Stimulated activated naive CD8-positive, alpha-beta T cell treated with anti-CD3 and anti-CD28 coated beads, Interleukin-15, amount 100 ng/mL, for 72 hours (primary cell): ENCODE results near the gene CDKAL1.
"Not testable (repeated sequence)": the region's sequence is repeated elsewhere in the genome, so short reads cannot be mapped to it uniquely, and the experiment has no call there.

Experiments used
- ATAC-seq: fragments of 150-1000 bp; cut with Tn5 transposase; 2 replicates; pipeline ENCODE4 v1.10.0; 2021; ENCODE audit warnings: mild to moderate bottlenecking, moderate library complexity
- DNase-seq, 2 donors: peaks; one replicate each; pipeline ENCODE4 v3.0.0; 2021 to 2022
- H3K27ac Mint-ChIP-seq, 2 donors: one replicate each; pipeline ENCODE4 v1.8.0; 2022; ENCODE audit warnings: mild to moderate bottlenecking in 2 of 2, mixed read lengths in 2 of 2, moderate library complexity in 2 of 2
- H3K27me3 Mint-ChIP-seq: one replicate; pipeline ENCODE4 v1.8.0; 2022; ENCODE audit warnings: mixed read lengths
- H3K4me1 Mint-ChIP-seq: one replicate; pipeline ENCODE4 v1.8.0; 2022; ENCODE audit warnings: mild to moderate bottlenecking, mixed read lengths
- H3K4me3 Mint-ChIP-seq, 2 donors: one replicate each; pipeline ENCODE4 v1.8.0; 2022; ENCODE audit warnings: mild to moderate bottlenecking in 2 of 2, mixed read lengths in 2 of 2, moderate library complexity in 1 of 2
- H3K9me3 Mint-ChIP-seq, 2 donors: one replicate each; pipeline ENCODE4 v1.8.0; 2022; ENCODE audit warnings: mixed read lengths in 2 of 2

Gene CDKAL1

GRCh38 chr6:21254460-21254859, 720.2 kb downstream of the CDKAL1 start:
- DNase-seq, H3K4me3 Mint-ChIP-seq, ATAC-seq, H3K4me1 Mint-ChIP-seq, H3K27ac Mint-ChIP-seq: not testable (repeated sequence)
- Mint-ChIP-seq H3K9me3 (peaks cover 10 to 17% of the 10 kb centered on the region in 2 donors), H3K27me3 (peaks cover 17% of the 10 kb centered on the region)

- H3K4me1 Mint-ChIP-seq = no peaks in the 10 kb centered on the region
- DNase-seq = no peak
- H3K9me3 Mint-ChIP-seq = peaks cover 10 to 17% of the 10 kb centered on the region in 2 donors
- peaks cover 17% of the 10 kb centered on the region for H3K27me3 Mint-ChIP-seq
- H3K27ac Mint-ChIP-seq = no peak overlapping the region
- no peak for ATAC-seq
- no peak overlapping the region for H3K4me3 Mint-ChIP-seq
Measured at GRCh38 chr6:21256197-21256596, 721.9 kb downstream of the CDKAL1 start.

GRCh38 chr6:21257125-21257524, 722.9 kb downstream of the CDKAL1 start:
- no peak overlapping the region for H3K27ac Mint-ChIP-seq
- peaks cover 10 to 17% of the 10 kb centered on the region in 2 donors for H3K9me3 Mint-ChIP-seq
- H3K4me1 Mint-ChIP-seq = no peaks in the 10 kb centered on the region
- H3K27me3 Mint-ChIP-seq = peaks cover 17% of the 10 kb centered on the region
- DNase-seq = no peak
- H3K4me3 Mint-ChIP-seq = no peak overlapping the region
- ATAC-seq = no peak

GRCh38 chr6:21258665-21259064, 724.4 kb downstream of the CDKAL1 start:
- H3K4me3 Mint-ChIP-seq = no peak overlapping the region
- ATAC-seq = no peak

GRCh38 chr6:21259660-21260059, 725.4 kb downstream of the CDKAL1 start:
- H3K27ac Mint-ChIP-seq = no peak overlapping the region
- DNase-seq = no peak
- H3K9me3 Mint-ChIP-seq = peaks cover 5% of the 10 kb centered on the region in 2 donors
- H3K4me3 Mint-ChIP-seq = no peak overlapping the region
- no peaks in the 10 kb centered on the region for H3K4me1 Mint-ChIP-seq
- ATAC-seq = no peak
- H3K27me3 Mint-ChIP-seq = peaks cover 7% of the 10 kb centered on the region

More at GRCh38 chr6:21258665-21259064, 724.4 kb downstream of the CDKAL1 start:
- Mint-ChIP-seq H3K27ac (no peak overlapping the region), H3K4me1 (no peaks in the 10 kb centered on the region), H3K9me3 (peaks cover 9 to 15% of the 10 kb centered on the region in 2 donors), H3K27me3 (peaks cover 15% of the 10 kb centered on the region)
- DNase-seq = no peak

GRCh38 chr6:21262504-21262903, 728.2 kb downstream of the CDKAL1 start:
- Mint-ChIP-seq H3K27me3 (no peaks in the 10 kb centered on the region), H3K9me3 (peaks cover 6 to 9% of the 10 kb centered on the region in 2 donors), H3K4me3 (no peak overlapping the region), H3K27ac (no peak overlapping the region), H3K4me1 (peaks cover 10% of the 10 kb centered on the region)
- DNase-seq (no peak), ATAC-seq (no peak)

GRCh38 chr6:21263531-21264287, 729.5 kb downstream of the CDKAL1 start:
- peak overlapping the region in 1 of 2 donors; percentile 40 for H3K27ac Mint-ChIP-seq
- H3K4me3 Mint-ChIP-seq = no peak overlapping the region
- no peaks in the 10 kb centered on the region for H3K27me3 Mint-ChIP-seq
- H3K9me3 Mint-ChIP-seq = peaks cover 6 to 9% of the 10 kb centered on the region in 2 donors
- peak in 1 of 2 donors; percentile 17 for DNase-seq
- H3K4me1 Mint-ChIP-seq = peaks cover 10% of the 10 kb centered on the region
- ATAC-seq = no peak

GRCh38 chr6:21264288-21265033, 730.2 kb downstream of the CDKAL1 start:
- Mint-ChIP-seq H3K9me3 (peaks cover 6 to 9% of the 10 kb centered on the region in 2 donors), H3K27ac (peak overlapping the region; percentile 44 to 86), H3K27me3 (no peaks in the 10 kb centered on the region), H3K4me3 (peak overlapping the region in 1 of 2 donors; percentile 5), H3K4me1 (peaks cover 10% of the 10 kb centered on the region)
- ATAC-seq (no peak), DNase-seq (no peak)

GRCh38 chr6:21265034-21265729, 730.9 kb downstream of the CDKAL1 start:
- H3K27me3 Mint-ChIP-seq = no peaks in the 10 kb centered on the region
- peaks cover 6 to 9% of the 10 kb centered on the region in 2 donors for H3K9me3 Mint-ChIP-seq
- peak overlapping the region in 1 of 2 donors; percentile 85 for H3K27ac Mint-ChIP-seq
- H3K4me1 Mint-ChIP-seq = peaks cover 10% of the 10 kb centered on the region
- DNase-seq (peak; percentile 0 to 22), ATAC-seq (peak; percentile 94)
- peak overlapping the region in 1 of 2 donors; percentile 5 for H3K4me3 Mint-ChIP-seq

GRCh38 chr6:21265730-21266044, 731.4 kb downstream of the CDKAL1 start:
- H3K27me3 Mint-ChIP-seq = no peaks in the 10 kb centered on the region
- H3K27ac Mint-ChIP-seq = peak overlapping the region in 1 of 2 donors; percentile 85
- DNase-seq (no peak), ATAC-seq (peak; percentile 28)
- H3K9me3 Mint-ChIP-seq = peaks cover 6 to 9% of the 10 kb centered on the region in 2 donors
- peaks cover 10% of the 10 kb centered on the region for H3K4me1 Mint-ChIP-seq
- H3K4me3 Mint-ChIP-seq = no peak overlapping the region

GRCh38 chr6:21270636-21271201, 736.5 kb downstream of the CDKAL1 start:
- ATAC-seq = no peak

GRCh38 chr6:21271428-21272155, 737.3 kb downstream of the CDKAL1 start:
- peak overlapping the region in 1 of 2 donors; percentile 7 for H3K27ac Mint-ChIP-seq

More at GRCh38 chr6:21270636-21271201, 736.5 kb downstream of the CDKAL1 start:
- Mint-ChIP-seq H3K27ac (peak overlapping the region in 1 of 2 donors; percentile 33), H3K9me3 (peaks cover 4 to 6% of the 10 kb centered on the region in 2 donors), H3K4me3 (no peak overlapping the region), H3K27me3 (no peaks in the 10 kb centered on the region), H3K4me1 (no peaks in the 10 kb centered on the region)
- DNase-seq = no peak

GRCh38 chr6:21273451-21273850, 739.2 kb downstream of the CDKAL1 start:
- H3K27ac Mint-ChIP-seq = no peak overlapping the region
- H3K4me3 Mint-ChIP-seq = no peak overlapping the region
- no peaks in the 10 kb centered on the region for H3K4me1 Mint-ChIP-seq
- no peak for ATAC-seq
- no peaks in the 10 kb centered on the region for H3K27me3 Mint-ChIP-seq
- H3K9me3 Mint-ChIP-seq = no peaks in the 10 kb centered on the region
- no peak for DNase-seq

More at GRCh38 chr6:21271428-21272155, 737.3 kb downstream of the CDKAL1 start:
- H3K4me3 Mint-ChIP-seq = no peak overlapping the region
- DNase-seq = no peak
- no peaks in the 10 kb centered on the region for H3K27me3 Mint-ChIP-seq
- no peaks in the 10 kb centered on the region for H3K9me3 Mint-ChIP-seq
- ATAC-seq = no peak
- H3K4me1 Mint-ChIP-seq = no peaks in the 10 kb centered on the region

- no peak overlapping the region for H3K27ac Mint-ChIP-seq
- no peaks in the 10 kb centered on the region for H3K9me3 Mint-ChIP-seq
- no peak for DNase-seq
- no peaks in the 10 kb centered on the region for H3K27me3 Mint-ChIP-seq
- H3K4me3 Mint-ChIP-seq = no peak overlapping the region
- H3K4me1 Mint-ChIP-seq = no peaks in the 10 kb centered on the region
- ATAC-seq = no peak
Measured at GRCh38 chr6:21274851-21275250, 740.6 kb downstream of the CDKAL1 start.
